ENCODE data around the gene NPM1.

Gene NPM1

DNA sequence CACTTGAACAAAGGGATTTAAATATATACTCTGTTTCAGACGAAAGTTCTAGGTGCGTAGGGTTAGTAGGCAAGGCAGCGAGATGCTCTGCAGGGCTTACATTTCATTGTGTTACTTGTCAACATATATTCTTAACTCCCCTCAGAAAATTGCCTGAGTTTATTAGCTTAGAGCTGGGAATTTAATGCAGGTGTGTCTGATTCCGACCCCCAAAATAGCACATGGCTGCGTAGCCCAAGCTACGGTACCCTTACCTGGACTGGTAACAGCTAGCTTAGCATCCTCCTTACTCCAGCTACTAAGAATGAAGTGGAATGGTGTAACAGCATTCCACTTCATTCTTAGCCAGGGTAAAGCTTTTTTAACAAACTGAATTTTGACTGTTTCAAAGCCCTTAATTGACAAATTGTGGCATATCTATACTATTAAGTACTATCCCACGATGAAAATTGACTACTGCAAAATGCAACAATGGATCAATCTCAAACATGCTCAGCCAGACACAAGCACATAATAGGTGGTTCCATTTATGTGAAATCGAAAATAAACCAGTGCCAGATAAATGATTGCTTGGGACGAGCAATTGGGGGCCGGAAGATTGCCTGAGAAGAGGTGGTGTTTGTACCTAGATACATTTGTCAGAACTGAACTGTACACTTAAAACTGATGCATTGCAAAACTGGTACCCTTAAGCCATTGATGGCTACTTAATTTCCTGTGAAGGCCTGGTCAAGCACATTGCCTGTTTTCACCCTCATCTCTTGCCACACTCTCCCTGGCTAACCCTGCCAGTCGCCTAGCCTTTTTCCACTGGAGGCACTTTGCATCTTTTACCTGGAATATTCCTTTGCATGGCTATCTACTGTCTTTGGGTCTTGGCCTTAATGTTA lies 28.8 kb downstream of the NPM1 start:
- CTCF ChIA-PET: interaction anchor here (1.8 to 2.9 kb wide), 2 partner anchors 16 to 491 kb away, joined by 5 to 29 read pairs; no protein-coding TSS in a partner anchor
- TF ChIP-seq, protein P1, sequence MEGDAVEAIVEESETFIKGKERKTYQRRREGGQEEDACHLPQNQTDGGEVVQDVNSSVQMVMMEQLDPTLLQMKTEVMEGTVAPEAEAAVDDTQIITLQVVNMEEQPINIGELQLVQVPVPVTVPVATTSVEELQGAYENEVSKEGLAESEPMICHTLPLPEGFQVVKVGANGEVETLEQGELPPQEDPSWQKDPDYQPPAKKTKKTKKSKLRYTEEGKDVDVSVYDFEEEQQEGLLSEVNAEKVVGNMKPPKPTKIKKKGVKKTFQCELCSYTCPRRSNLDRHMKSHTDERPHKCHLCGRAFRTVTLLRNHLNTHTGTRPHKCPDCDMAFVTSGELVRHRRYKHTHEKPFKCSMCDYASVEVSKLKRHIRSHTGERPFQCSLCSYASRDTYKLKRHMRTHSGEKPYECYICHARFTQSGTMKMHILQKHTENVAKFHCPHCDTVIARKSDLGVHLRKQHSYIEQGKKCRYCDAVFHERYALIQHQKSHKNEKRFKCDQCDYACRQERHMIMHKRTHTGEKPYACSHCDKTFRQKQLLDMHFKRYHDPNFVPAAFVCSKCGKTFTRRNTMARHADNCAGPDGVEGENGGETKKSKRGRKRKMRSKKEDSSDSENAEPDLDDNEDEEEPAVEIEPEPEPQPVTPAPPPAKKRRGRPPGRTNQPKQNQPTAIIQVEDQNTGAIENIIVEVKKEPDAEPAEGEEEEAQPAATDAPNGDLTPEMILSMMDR (IDR thresholded peaks at IDR 0.05; ENCODE audit: insufficient read depth, low read length, missing control alignments): no peak
- POLR2A ChIA-PET: no interaction called here
- DNase-seq (ENCODE audit: low read depth, low spot score): no peak
- no peak overlapping the region for H3K4me3 ChIP-seq (ENCODE audit: low read depth, low read length)

DNA sequence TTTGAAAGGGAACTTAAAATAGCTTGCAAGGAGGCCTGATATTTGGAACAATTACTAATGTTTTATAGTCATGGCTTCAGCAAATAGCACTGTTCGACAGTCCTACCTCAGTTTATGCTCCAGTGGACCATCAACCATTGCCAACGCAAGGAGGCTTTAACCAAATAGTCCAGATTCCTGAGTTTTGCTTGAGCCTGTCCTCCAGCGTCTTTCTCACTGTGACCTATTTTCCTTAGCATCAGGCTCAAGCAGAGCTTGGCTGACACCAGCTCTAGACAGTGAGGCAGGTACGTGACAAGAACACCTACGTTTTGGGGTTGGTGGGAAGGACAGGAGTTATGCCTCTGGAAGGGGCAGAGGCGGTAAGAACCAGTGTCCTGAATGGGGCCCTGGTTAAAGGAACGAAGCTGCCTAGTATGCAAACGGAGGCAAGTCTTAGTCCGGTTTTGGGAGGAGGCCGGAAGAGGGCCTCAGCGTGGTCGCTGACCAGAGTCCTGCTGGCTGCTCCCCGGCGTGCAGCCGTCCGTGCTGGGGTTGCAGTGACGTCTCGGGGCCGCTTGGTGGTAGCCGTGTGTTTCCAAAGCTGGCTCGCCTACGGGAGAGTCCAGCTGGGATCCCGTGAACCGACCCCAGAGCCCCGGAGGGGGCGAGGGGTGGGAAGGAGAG lies 30.8 kb downstream of the NPM1 start:
- peak; percentile 16 for DNase-seq (ENCODE audit: low read depth, low spot score)

DNA sequence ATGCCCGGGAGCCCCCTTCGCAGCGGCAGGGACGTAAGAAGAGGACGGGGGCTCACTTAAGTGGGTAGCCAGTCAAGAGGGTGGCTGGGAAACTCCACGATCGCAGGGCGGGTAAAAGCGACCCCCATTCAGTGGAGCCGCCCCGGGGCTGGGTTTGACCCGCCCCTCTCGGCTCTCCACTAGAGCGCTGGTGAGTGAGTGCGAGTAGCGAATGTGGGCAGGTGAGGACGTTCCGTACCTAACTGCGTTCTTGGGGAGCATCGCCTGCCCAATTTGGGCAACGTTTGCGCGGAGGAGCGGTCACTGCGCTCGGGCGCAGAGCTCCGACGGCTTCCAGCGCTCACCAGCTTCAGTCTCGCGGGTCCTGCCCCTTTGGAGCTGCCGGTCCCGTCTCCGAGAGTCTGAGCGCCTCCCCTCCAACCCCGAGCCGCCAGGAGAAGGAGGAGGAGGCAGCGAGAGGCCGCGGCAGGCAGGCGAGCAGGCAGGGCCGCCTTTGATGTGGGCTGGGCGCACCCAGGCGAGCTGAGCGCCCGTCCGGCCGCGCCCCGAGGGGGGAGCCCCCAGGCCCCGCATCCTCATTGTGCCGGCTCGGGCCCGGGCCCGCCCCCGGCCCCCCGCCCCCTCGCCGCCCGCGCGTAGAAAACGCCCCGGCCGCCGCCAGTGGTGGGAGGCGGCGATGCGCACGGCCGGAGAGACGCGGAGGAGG lies 31.5 kb downstream of the NPM1 start, which contains the start of gene FGF18:
Gene FGF18, plus strand, starts transcription at position 666 of the 706 bp plus-strand sequence. CDS start 553 bp downstream, outside the sequence.
- CTCF ChIA-PET: interaction anchor here (0.5 to 7.8 kb wide), 40 partner anchors 9 to 638 kb away, joined by 3 to 153 read pairs (median 4); no protein-coding TSS in a partner anchor
- POLR2A ChIA-PET: interaction anchor here (1.2 to 1.7 kb wide), 4 partner anchors 30 to 487 kb away, joined by 3 to 6 read pairs (median 3); partner anchors contain the start of gene NPM1
- H3K4me3 ChIP-seq (ENCODE audit: low read depth, low read length): peak within 1 kb of the TSS; percentile 48
- no peak for DNase-seq (ENCODE audit: low read depth, low spot score)
- TF ChIP-seq, protein P1 (IDR thresholded peaks at IDR 0.05; ENCODE audit: insufficient read depth, low read length, missing control alignments): no peak

More for the DNA sequence above, 30.8 kb downstream of the NPM1 start:
- TF ChIP-seq, protein P1 (IDR thresholded peaks at IDR 0.05; ENCODE audit: insufficient read depth, low read length, missing control alignments): peak; percentile 97
- H3K4me3 ChIP-seq (ENCODE audit: low read depth, low read length): peak overlapping the region; percentile 48
- CTCF ChIA-PET: interaction anchor here (0.5 to 7.8 kb wide), 41 partner anchors 10 to 641 kb away, joined by 3 to 153 read pairs (median 4); no protein-coding TSS in a partner anchor
- POLR2A ChIA-PET: interaction anchor here (0.5 to 1.7 kb wide), 5 partner anchors 31 to 488 kb away, joined by 3 to 6 read pairs (median 3); partner anchors contain the start of gene NPM1

DNA sequence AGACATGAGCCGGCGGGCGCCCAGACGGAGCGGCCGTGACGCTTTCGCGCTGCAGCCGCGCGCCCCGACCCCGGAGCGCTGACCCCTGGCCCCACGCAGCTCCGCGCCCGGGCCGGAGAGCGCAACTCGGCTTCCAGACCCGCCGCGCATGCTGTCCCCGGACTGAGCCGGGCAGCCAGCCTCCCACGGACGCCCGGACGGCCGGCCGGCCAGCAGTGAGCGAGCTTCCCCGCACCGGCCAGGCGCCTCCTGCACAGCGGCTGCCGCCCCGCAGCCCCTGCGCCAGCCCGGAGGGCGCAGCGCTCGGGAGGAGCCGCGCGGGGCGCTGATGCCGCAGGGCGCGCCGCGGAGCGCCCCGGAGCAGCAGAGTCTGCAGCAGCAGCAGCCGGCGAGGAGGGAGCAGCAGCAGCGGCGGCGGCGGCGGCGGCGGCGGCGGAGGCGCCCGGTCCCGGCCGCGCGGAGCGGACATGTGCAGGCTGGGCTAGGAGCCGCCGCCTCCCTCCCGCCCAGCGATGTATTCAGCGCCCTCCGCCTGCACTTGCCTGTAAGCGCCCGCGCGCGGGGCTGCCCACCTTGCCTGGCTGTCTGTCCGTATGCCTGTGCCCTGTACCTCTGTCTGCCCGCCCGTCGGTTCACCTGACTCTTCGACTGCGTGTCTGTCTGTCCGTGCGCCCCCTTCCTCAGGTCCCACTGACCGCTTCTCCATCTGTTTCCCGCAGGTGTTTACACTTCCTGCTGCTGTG lies 32.2 kb downstream of the NPM1 start:
- TF ChIP-seq, protein P1 (IDR thresholded peaks at IDR 0.05; ENCODE audit: insufficient read depth, low read length, missing control alignments): no peak
- DNase-seq (ENCODE audit: low read depth, low spot score): no peak
- CTCF ChIA-PET: interaction anchor here (0.7 to 7.8 kb wide), 37 partner anchors 9 to 638 kb away, joined by 3 to 153 read pairs (median 4); no protein-coding TSS in a partner anchor
- POLR2A ChIA-PET: interaction anchor here (1.2 to 1.3 kb wide), 3 partner anchors 29 to 487 kb away, joined by 3 read pairs; no protein-coding TSS in a partner anchor
- peak overlapping the region; percentile 27 for H3K4me3 ChIP-seq (ENCODE audit: low read depth, low read length)

DNA sequence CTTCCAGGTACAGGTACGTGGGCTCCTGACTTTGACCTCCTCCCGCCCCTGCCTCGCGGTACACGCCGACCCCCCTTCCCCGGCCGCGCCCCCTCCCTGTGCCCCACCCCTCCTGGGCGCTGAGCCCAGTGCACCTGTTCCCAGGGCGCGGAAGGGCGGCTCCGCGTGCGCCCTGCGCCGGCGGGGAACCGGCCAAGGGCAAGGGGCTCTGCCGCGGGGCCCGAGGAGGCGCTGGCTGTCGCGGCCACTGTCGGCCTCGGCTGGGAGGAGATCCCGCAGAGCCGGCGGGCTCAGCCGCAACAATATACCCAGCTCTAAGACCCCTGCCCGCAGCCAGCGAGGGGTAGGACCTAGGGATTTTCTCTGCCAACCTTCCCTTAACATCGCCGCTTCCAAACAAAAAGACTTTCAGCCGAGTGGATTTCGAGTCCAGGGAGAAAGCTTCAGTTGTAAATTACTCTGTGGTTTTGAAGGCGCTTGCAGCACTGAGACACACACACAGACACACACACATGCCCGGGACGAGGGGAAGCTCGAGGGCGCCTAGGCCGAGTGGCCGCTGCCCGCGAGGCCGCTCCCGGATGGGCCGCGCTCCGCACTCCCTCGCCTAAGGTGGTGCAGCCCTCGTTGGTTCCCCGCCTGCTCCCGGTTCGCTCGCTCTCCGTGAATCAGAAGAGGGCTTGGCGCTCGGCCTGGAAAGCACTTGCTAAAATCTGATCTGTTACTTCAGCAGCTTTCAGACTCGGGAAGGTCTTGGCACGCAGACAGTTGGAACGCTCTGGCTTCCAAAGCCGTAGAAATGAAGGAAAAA lies 33.0 kb downstream of the NPM1 start:
- POLR2A ChIA-PET: no interaction called here
- H3K4me3 ChIP-seq (ENCODE audit: low read depth, low read length): no peak overlapping the region
- DNase-seq (ENCODE audit: low read depth, low spot score): peak; percentile 42
- CTCF ChIA-PET: interaction anchor here (0.6 to 7.8 kb wide), 12 partner anchors 9 to 494 kb away, joined by 3 to 153 read pairs (median 3); no protein-coding TSS in a partner anchor
- TF ChIP-seq, protein P1 (IDR thresholded peaks at IDR 0.05; ENCODE audit: insufficient read depth, low read length, missing control alignments): no peak
